ENCODE data around the gene FOXC1. TPM values are rescaled to one million over a fixed set of nuclear protein-coding genes. Genes with fewer than 3 reads are reported as not detected.

Gene FOXC1
- total RNA-seq, 2 experiments from 2014 or later: not detected

DNA sequence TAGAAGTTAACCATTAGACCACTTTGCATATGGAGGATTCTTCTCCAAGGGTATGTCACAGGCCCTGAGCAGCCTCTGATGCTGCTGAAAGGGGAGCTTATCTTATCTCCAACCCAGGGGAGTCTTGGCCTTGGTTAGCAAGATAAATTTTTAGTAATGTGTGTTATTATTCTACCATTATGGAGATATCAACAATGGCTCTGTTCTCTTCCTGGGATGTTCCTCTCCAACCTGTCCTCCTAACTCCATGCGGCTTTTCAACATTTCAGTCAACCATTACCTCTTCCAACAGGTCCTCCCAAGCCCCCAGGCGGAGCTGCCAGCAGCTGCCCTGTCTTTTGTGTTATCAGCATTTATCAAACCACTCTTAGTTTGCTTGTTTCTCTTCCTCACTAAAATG, 48.4 kb upstream of the FOXC1 start:
- intact Hi-C loops (cut with micrococcal nuclease; ENCODE audit: unreplicated experiment): no loop called here
- POLR2A ChIA-PET: interaction anchor here (0.6 kb wide), 1 partner anchor 1048 kb away, joined by 3 read pairs; no protein-coding TSS in a partner anchor
- no peak for DNase-seq (ENCODE audit: low spot score)
- Histone ChIP-seq H3K79me2 (ENCODE audit: insufficient read depth, low read depth, low read length) (no peaks in the 10 kb centered on the region), H2AFZ (ENCODE audit: low read length) (no peak overlapping the region), H3K9me2 (ENCODE audit: insufficient read depth, low read length) (no peaks in the 10 kb centered on the region), H3K36me3 (ENCODE audit: insufficient read depth, low read length) (no peaks in the 10 kb centered on the region), H3K4me2 (ENCODE audit: low read length) (no peak overlapping the region), H3K4me1 (ENCODE audit: insufficient read depth, low read length, poor library complexity, severe bottlenecking) (no peaks in the 10 kb centered on the region), H4K20me1 (ENCODE audit: insufficient read depth, low read length) (no peaks in the 10 kb centered on the region), H3K27ac (ENCODE audit: low read depth, low read length, poor library complexity, severe bottlenecking) (no peak overlapping the region), H3K4me3 (ENCODE audit: low read depth, low read length, poor library complexity, severe bottlenecking) (no peak overlapping the region), H3K9me3 (ENCODE audit: low read length) (no peaks in the 10 kb centered on the region)
- TF ChIP-seq, protein P1, sequence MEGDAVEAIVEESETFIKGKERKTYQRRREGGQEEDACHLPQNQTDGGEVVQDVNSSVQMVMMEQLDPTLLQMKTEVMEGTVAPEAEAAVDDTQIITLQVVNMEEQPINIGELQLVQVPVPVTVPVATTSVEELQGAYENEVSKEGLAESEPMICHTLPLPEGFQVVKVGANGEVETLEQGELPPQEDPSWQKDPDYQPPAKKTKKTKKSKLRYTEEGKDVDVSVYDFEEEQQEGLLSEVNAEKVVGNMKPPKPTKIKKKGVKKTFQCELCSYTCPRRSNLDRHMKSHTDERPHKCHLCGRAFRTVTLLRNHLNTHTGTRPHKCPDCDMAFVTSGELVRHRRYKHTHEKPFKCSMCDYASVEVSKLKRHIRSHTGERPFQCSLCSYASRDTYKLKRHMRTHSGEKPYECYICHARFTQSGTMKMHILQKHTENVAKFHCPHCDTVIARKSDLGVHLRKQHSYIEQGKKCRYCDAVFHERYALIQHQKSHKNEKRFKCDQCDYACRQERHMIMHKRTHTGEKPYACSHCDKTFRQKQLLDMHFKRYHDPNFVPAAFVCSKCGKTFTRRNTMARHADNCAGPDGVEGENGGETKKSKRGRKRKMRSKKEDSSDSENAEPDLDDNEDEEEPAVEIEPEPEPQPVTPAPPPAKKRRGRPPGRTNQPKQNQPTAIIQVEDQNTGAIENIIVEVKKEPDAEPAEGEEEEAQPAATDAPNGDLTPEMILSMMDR (conservative IDR thresholded peaks at IDR 0.05; ENCODE audit: low read length): no peak
- TF ChIP-seq EZH2phosphoT487 (IDR thresholded peaks at IDR 0.05; ENCODE audit: borderline replicate concordance, low read depth, low read length): no peak
- CTCF ChIA-PET (ENCODE audit: unreplicated experiment): no interaction called here
- BruUV-seq (replicated peaks): no TSS peak

DNA sequence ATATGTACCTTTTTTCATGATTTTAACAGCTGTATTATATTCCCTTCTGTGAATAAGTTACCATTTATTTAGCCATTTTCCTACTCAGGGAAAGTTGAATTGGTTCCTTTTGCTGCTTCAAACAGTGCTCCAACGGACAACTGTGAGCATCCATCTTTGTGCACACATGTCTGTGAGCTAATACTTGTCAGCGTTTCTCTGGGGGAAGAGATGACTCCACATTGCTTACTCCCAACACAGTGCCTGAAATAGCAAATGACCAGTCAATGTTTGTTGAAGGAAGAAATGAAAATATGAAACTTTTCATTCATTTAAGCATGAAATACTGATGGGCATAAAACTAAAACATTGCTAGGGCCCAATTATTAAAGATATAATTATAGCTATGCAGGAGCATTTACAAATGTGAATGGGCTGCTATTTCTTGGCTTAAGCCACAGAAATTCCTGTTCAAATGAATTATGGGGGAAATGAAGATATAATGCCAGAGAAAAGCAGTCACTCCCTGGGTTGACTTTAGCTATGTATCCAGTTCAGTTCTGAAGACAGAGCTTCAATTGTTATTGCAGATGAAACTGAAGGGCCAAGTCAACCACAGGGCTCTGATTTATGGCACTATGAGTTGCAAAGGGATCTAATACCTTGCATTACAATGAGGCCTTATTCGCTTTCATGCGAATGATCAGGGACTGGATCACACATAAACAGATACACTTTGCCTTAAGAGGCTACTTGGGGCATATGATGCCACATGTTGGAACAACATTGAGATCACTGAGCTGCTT, 47.4 kb upstream of the FOXC1 start:
- no peaks in the 10 kb centered on the region for H3K9me2 ChIP-seq (ENCODE audit: insufficient read depth, low read length)
- no peaks in the 10 kb centered on the region for H4K20me1 ChIP-seq (ENCODE audit: insufficient read depth, low read length)
- ChIA-PET POLR2A (no interaction called here), CTCF (ENCODE audit: unreplicated experiment) (no interaction called here)
- no peaks in the 10 kb centered on the region for H3K79me2 ChIP-seq (ENCODE audit: insufficient read depth, low read depth, low read length)
- BruUV-seq (replicated peaks): no TSS peak
- no peak overlapping the region for H3K27ac ChIP-seq (ENCODE audit: low read depth, low read length, poor library complexity, severe bottlenecking)
- TF ChIP-seq, protein P1 (conservative IDR thresholded peaks at IDR 0.05; ENCODE audit: low read length): no peak
- TF ChIP-seq EZH2phosphoT487 (IDR thresholded peaks at IDR 0.05; ENCODE audit: borderline replicate concordance, low read depth, low read length): no peak
- no peaks in the 10 kb centered on the region for H3K9me3 ChIP-seq (ENCODE audit: low read length)
- no peak overlapping the region for H3K4me3 ChIP-seq (ENCODE audit: low read depth, low read length, poor library complexity, severe bottlenecking)
- no peaks in the 10 kb centered on the region for H3K36me3 ChIP-seq (ENCODE audit: insufficient read depth, low read length)
- intact Hi-C loops (cut with micrococcal nuclease; ENCODE audit: unreplicated experiment): no loop called here
- no peak for DNase-seq (ENCODE audit: low spot score)
- no peaks in the 10 kb centered on the region for H3K4me1 ChIP-seq (ENCODE audit: insufficient read depth, low read length, poor library complexity, severe bottlenecking)
- no peak overlapping the region for H2AFZ ChIP-seq (ENCODE audit: low read length)
- no peak overlapping the region for H3K4me2 ChIP-seq (ENCODE audit: low read length)

GRCh38 chr6:1569377-1569776, 40.3 kb upstream of the FOXC1 start:
- no peaks in the 10 kb centered on the region for H3K4me1 ChIP-seq (ENCODE audit: insufficient read depth, low read length, poor library complexity, severe bottlenecking)

More at GRCh38 chr6:1569377-1569776, 40.3 kb upstream of the FOXC1 start:
- Histone ChIP-seq H3K9me3 (ENCODE audit: low read length) (peaks cover 14% of the 10 kb centered on the region; the same call in 1 of the 2 replicates), H3K36me3 (ENCODE audit: insufficient read depth, low read length) (no peaks in the 10 kb centered on the region), H3K4me3 (ENCODE audit: low read depth, low read length, poor library complexity, severe bottlenecking) (no peak overlapping the region), H3K4me2 (ENCODE audit: low read length) (no peak overlapping the region), H3K79me2 (ENCODE audit: insufficient read depth, low read depth, low read length) (no peaks in the 10 kb centered on the region), H2AFZ (ENCODE audit: low read length) (no peak overlapping the region), H3K27ac (ENCODE audit: low read depth, low read length, poor library complexity, severe bottlenecking) (no peak overlapping the region), H4K20me1 (ENCODE audit: insufficient read depth, low read length) (no peaks in the 10 kb centered on the region), H3K9me2 (ENCODE audit: insufficient read depth, low read length) (no peaks in the 10 kb centered on the region)
- CTCF ChIA-PET (ENCODE audit: unreplicated experiment): no interaction called here
- no TSS peak for BruUV-seq (replicated peaks)
- POLR2A ChIA-PET: no interaction called here
- intact Hi-C loops (cut with micrococcal nuclease; ENCODE audit: unreplicated experiment): no loop called here
- DNase-seq (ENCODE audit: low spot score): no peak
- TF ChIP-seq EZH2phosphoT487 (IDR thresholded peaks at IDR 0.05; ENCODE audit: borderline replicate concordance, low read depth, low read length): no peak
- TF ChIP-seq, protein P1 (conservative IDR thresholded peaks at IDR 0.05; ENCODE audit: low read length): no peak
